H9 (cell line): ENCODE data around the gene AKT3. TPM values are rescaled to one million over a fixed set of nuclear protein-coding genes. Genes with fewer than 3 reads are reported as not detected.

Experiments used
- DNase-seq: peaks from one replicate; pipeline ENCODE4 v3.0.0-alpha.2; 2017
- H2AFZ ChIP-seq: one replicate; pipeline ENCODE4 v1.6.1; 2013; ENCODE audit warnings: mild to moderate bottlenecking, low read length, control low read depth, moderate library complexity
- H2AK5ac ChIP-seq: 2 replicates; pipeline ENCODE4 v1.6.1; 2013; ENCODE audit warnings: low read length, control low read depth, mixed read lengths; ENCODE audit not compliant: insufficient read length
- H2BK120ac ChIP-seq: one replicate; pipeline ENCODE4 v1.6.1; 2013; ENCODE audit warnings: low read depth, mild to moderate bottlenecking, low read length, control low read depth, inconsistent platforms; ENCODE audit not compliant: poor library complexity, severe bottlenecking
- H2BK12ac ChIP-seq: 2 replicates; pipeline ENCODE4 v1.6.1; 2013; ENCODE audit warnings: low read length, control low read depth, mixed read lengths, low read depth; ENCODE audit not compliant: insufficient read length
- H2BK15ac ChIP-seq: 2 replicates; pipeline ENCODE4 v1.6.1; 2013; ENCODE audit warnings: low read depth, low read length, control low read depth
- H2BK20ac ChIP-seq: one replicate; pipeline ENCODE4 v1.6.1; 2013; ENCODE audit warnings: low read depth, mild to moderate bottlenecking, low read length, control low read depth, inconsistent platforms; ENCODE audit not compliant: poor library complexity, severe bottlenecking
- H2BK5ac ChIP-seq: 2 replicates; pipeline ENCODE4 v1.6.1; 2013; ENCODE audit warnings: low read length, control low read depth, mixed read lengths; ENCODE audit not compliant: insufficient read length
- H3K14ac ChIP-seq: 2 replicates; pipeline ENCODE4 v1.6.1; 2013; ENCODE audit warnings: low read length, control low read depth; ENCODE audit not compliant: insufficient read depth
- H3K18ac ChIP-seq: 2 replicates; pipeline ENCODE4 v1.6.1; 2013; ENCODE audit warnings: low read depth, mild to moderate bottlenecking, mixed read lengths, low read length, control low read depth; ENCODE audit not compliant: insufficient read length
- H3K23ac ChIP-seq: 2 replicates; pipeline ENCODE4 v1.6.1; 2013; ENCODE audit warnings: low read length, control low read depth, mixed read lengths, low read depth; ENCODE audit not compliant: insufficient read length
- H3K23me2 ChIP-seq: 2 replicates; pipeline ENCODE4 v1.6.1; 2013; ENCODE audit warnings: low read depth, mild to moderate bottlenecking, mixed read lengths, low read length, control low read depth; ENCODE audit not compliant: insufficient read length, poor library complexity, severe bottlenecking
- H3K27ac ChIP-seq: 2 replicates; pipeline ENCODE4 v1.5.1; 2013; ENCODE audit warnings: low read length, control low read depth, mixed read lengths, low read depth; ENCODE audit not compliant: insufficient read length
- H3K27me3 ChIP-seq: 2 replicates; pipeline ENCODE4 v1.6.1; 2013; ENCODE audit warnings: low read length, control low read depth, inconsistent platforms; ENCODE audit not compliant: insufficient read depth
- H3K4ac ChIP-seq: 2 replicates; pipeline ENCODE4 v1.6.1; 2013; ENCODE audit warnings: low read depth, mild to moderate bottlenecking, control low read depth, inconsistent platforms, low read length, moderate library complexity
- H3K4me1 ChIP-seq: 2 replicates; pipeline ENCODE4 v1.6.1; 2013; ENCODE audit warnings: low read length, control low read depth, inconsistent platforms; ENCODE audit not compliant: insufficient read depth
- H3K4me2 ChIP-seq: 2 replicates; pipeline ENCODE4 v1.6.1; 2013; ENCODE audit warnings: low read length, control low read depth, mixed read lengths; ENCODE audit not compliant: insufficient read length, insufficient read depth
- H3K56ac ChIP-seq: 2 replicates; pipeline ENCODE4 v1.6.1; 2013; ENCODE audit warnings: low read depth, mild to moderate bottlenecking, mixed read lengths, low read length, control low read depth; ENCODE audit not compliant: insufficient read length
- H3K79me1 ChIP-seq: 2 replicates; pipeline ENCODE4 v1.6.1; 2013; ENCODE audit warnings: low read depth, mild to moderate bottlenecking, moderate library complexity, low read length, control low read depth, inconsistent platforms; ENCODE audit not compliant: insufficient read depth, poor library complexity, severe bottlenecking
- H3K79me2 ChIP-seq: 2 replicates; pipeline ENCODE4 v1.6.1; 2013; ENCODE audit warnings: low read length, control low read depth, inconsistent platforms; ENCODE audit not compliant: insufficient read depth
- H3K9ac ChIP-seq: 2 replicates; pipeline ENCODE4 v1.6.1; 2013; ENCODE audit warnings: low read length, control low read depth, mixed read lengths; ENCODE audit not compliant: insufficient read length; ENCODE audit errors: extremely low read depth
- H3K9me3 ChIP-seq: one replicate; pipeline ENCODE4 v1.6.1; 2013; ENCODE audit warnings: low read depth, low read length, inconsistent platforms; ENCODE audit not compliant: control insufficient read depth
- H3T11ph ChIP-seq: one replicate; pipeline ENCODE4 v1.6.1; 2013; ENCODE audit warnings: mild to moderate bottlenecking, low read length, control low read depth, inconsistent platforms
- H4K20me1 ChIP-seq: one replicate; pipeline ENCODE4 v1.6.1; 2013; ENCODE audit not compliant: control insufficient read depth, insufficient read length, insufficient read depth
- H4K5ac ChIP-seq: 2 replicates; pipeline ENCODE4 v1.6.1; 2013; ENCODE audit warnings: low read depth, mild to moderate bottlenecking, mixed read lengths, low read length, control low read depth; ENCODE audit not compliant: insufficient read length
- H4K8ac ChIP-seq: replicated peaks from 2 replicates; pipeline ENCODE4 v1.6.1; 2013; ENCODE audit warnings: low read length, control low read depth, mixed read lengths, low read depth; ENCODE audit not compliant: insufficient read length
- H4K91ac ChIP-seq: 2 replicates; pipeline ENCODE4 v1.6.1; 2013; ENCODE audit warnings: low read depth, mild to moderate bottlenecking, moderate library complexity, mixed read lengths, low read length, control low read depth; ENCODE audit not compliant: insufficient read length
- H3K27ac Mint-ChIP-seq, 3 experiments: 2 replicates in 2 of 3; 3 replicates in 1 of 3; pipeline ENCODE4 v1.8.0; 2020 to 2021; ENCODE audit warnings: mixed read lengths in 3 of 3, mild to moderate bottlenecking in 1 of 3, moderate library complexity in 1 of 3
- H3K27me3 Mint-ChIP-seq: 2 replicates; pipeline ENCODE4 v1.8.0; 2021; ENCODE audit warnings: low read depth, mild to moderate bottlenecking, moderate library complexity, mixed read lengths
- H3K36me3 Mint-ChIP-seq, 3 experiments: 2 replicates in 2 of 3; 3 replicates in 1 of 3; pipeline ENCODE4 v1.8.0; 2020 to 2021; ENCODE audit warnings: low read depth in 3 of 3, mixed read lengths in 3 of 3; ENCODE audit not compliant: insufficient read depth in 1 of 3
- H3K4me1 Mint-ChIP-seq, 2 experiments: 2 replicates each; pipeline ENCODE4 v1.8.0; 2020; ENCODE audit warnings: mixed read lengths in 2 of 2
- H3K4me3 Mint-ChIP-seq, 2 experiments: 2 replicates in 1 of 2; 3 replicates in 1 of 2; pipeline ENCODE4 v1.8.0; 2020 to 2021; ENCODE audit warnings: mild to moderate bottlenecking in 2 of 2, mixed read lengths in 2 of 2, moderate library complexity in 1 of 2
- H3K9me3 Mint-ChIP-seq, 2 experiments: 2 replicates in 1 of 2; 3 replicates in 1 of 2; pipeline ENCODE4 v1.8.0; 2020; ENCODE audit warnings: mild to moderate bottlenecking in 2 of 2, mixed read lengths in 2 of 2, moderate library complexity in 1 of 2
- total RNA-seq: library from RNA; stranded (reverse); gene quantifications from 2 replicates; pipeline ENCODE4 v1.2.1, GENCODE V29; 2021
- TF ChIP-seq, protein P1 (sequence below): fragments of 200-600 bp; sonication (generic); conservative IDR thresholded peaks from 3 replicates; pipeline ENCODE4 v1.8.0; 2021; ENCODE audit warnings: antibody characterized with exemption, mild to moderate bottlenecking

AKT3 gene
- total RNA-seq, 1 experiment from 2014 or later, result 27.8 TPM

GRCh38 chr1:243441601-243442000, 408.4 kb downstream of the AKT3 start:
- Histone ChIP-seq H4K20me1 (no peaks in the 10 kb centered on the region), H3K79me1 (no peaks in the 10 kb centered on the region), H3K23ac (no peak overlapping the region), H3K9ac (no peak overlapping the region), H2BK20ac (no peak overlapping the region), H4K91ac (no peak overlapping the region), H3K4ac (no peak overlapping the region), H3K56ac (no peak overlapping the region), H3K23me2 (no peaks in the 10 kb centered on the region), H3T11ph (no peak overlapping the region), H2BK12ac (no peak overlapping the region), H3K4me2 (no peak overlapping the region), H3K27me3 (no peaks in the 10 kb centered on the region), H2AFZ (no peak overlapping the region), H4K5ac (no peak overlapping the region), H3K9me3 (no peaks in the 10 kb centered on the region), H3K79me2 (no peaks in the 10 kb centered on the region), H3K4me1 (no peaks in the 10 kb centered on the region; the same call in 1 of the 2 replicates), H3K14ac (no peak overlapping the region), H2AK5ac (no peak overlapping the region), H3K18ac (no peak overlapping the region), H4K8ac (no peak overlapping the region), H2BK15ac (no peak overlapping the region), H2BK120ac (no peak overlapping the region), H2BK5ac (no peak overlapping the region), H3K27ac (no peak overlapping the region)
- Mint-ChIP-seq H3K4me3 (no peak overlapping the region), H3K27ac (no peak overlapping the region), H3K36me3 (no peaks in the 10 kb centered on the region), H3K9me3 (no peaks in the 10 kb centered on the region), H3K27me3 (no peaks in the 10 kb centered on the region), H3K4me1 (peaks cover 14 to 16% of the 10 kb centered on the region in 2 experiments)
- DNase-seq, result no peak
- TF ChIP-seq, protein P1, sequence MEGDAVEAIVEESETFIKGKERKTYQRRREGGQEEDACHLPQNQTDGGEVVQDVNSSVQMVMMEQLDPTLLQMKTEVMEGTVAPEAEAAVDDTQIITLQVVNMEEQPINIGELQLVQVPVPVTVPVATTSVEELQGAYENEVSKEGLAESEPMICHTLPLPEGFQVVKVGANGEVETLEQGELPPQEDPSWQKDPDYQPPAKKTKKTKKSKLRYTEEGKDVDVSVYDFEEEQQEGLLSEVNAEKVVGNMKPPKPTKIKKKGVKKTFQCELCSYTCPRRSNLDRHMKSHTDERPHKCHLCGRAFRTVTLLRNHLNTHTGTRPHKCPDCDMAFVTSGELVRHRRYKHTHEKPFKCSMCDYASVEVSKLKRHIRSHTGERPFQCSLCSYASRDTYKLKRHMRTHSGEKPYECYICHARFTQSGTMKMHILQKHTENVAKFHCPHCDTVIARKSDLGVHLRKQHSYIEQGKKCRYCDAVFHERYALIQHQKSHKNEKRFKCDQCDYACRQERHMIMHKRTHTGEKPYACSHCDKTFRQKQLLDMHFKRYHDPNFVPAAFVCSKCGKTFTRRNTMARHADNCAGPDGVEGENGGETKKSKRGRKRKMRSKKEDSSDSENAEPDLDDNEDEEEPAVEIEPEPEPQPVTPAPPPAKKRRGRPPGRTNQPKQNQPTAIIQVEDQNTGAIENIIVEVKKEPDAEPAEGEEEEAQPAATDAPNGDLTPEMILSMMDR, result no peak
